ENCODE measurements around the gene WDR43.
"Not testable (repeated sequence)": the region's sequence is repeated elsewhere in the genome, so short reads cannot be mapped to it uniquely, and the experiment has no call there.

Gene WDR43

GRCh38 chr2:28975671-28976070, 81.2 kb downstream of the WDR43 start:
- Mint-ChIP-seq H3K27ac (no peak overlapping the region), H3K9me3 (no peaks in the 10 kb centered on the region), H3K4me1 (peaks cover 12% of the 10 kb centered on the region), H3K27me3 (no peaks in the 10 kb centered on the region), H3K4me3 (no peak overlapping the region)
- ATAC-seq = no peak
- no peak for DNase-seq

GRCh38 chr2:28976584-28976983, 82.1 kb downstream of the WDR43 start:
- peak overlapping the region; percentile 64 to 68 for H3K27ac Mint-ChIP-seq
- ATAC-seq = no peak

GRCh38 chr2:28977176-28977875, 82.9 kb downstream of the WDR43 start:
- Mint-ChIP-seq H3K27me3 (no peaks in the 10 kb centered on the region), H3K27ac (no peak overlapping the region), H3K4me3 (no peak overlapping the region), H3K4me1 (peaks cover 12% of the 10 kb centered on the region), H3K9me3 (no peaks in the 10 kb centered on the region)
- no peak for DNase-seq
- ATAC-seq = no peak

More at GRCh38 chr2:28976584-28976983, 82.1 kb downstream of the WDR43 start:
- H3K4me1 Mint-ChIP-seq = peaks cover 12% of the 10 kb centered on the region
- H3K27me3 Mint-ChIP-seq = no peaks in the 10 kb centered on the region
- no peak for DNase-seq
- no peaks in the 10 kb centered on the region for H3K9me3 Mint-ChIP-seq
- H3K4me3 Mint-ChIP-seq = no peak overlapping the region

GRCh38 chr2:28978001-28978400, 83.5 kb downstream of the WDR43 start:
- not testable (repeated sequence) for H3K27me3 Mint-ChIP-seq, H3K9me3 Mint-ChIP-seq, DNase-seq, H3K4me1 Mint-ChIP-seq, H3K4me3 Mint-ChIP-seq, ATAC-seq
- peak overlapping the region in 1 of 2 donors; percentile 84 for H3K27ac Mint-ChIP-seq

GRCh38 chr2:28978606-28979005, 84.1 kb downstream of the WDR43 start:
- Mint-ChIP-seq H3K27ac (no peak overlapping the region), H3K4me3 (no peak overlapping the region), H3K27me3 (no peaks in the 10 kb centered on the region), H3K4me1 (peaks cover 1% of the 10 kb centered on the region), H3K9me3 (no peaks in the 10 kb centered on the region)
- DNase-seq (no peak), ATAC-seq (no peak)

GRCh38 chr2:28979041-28979440, 84.6 kb downstream of the WDR43 start:
- ATAC-seq (no peak), DNase-seq (no peak)
- Mint-ChIP-seq H3K4me1 (no peaks in the 10 kb centered on the region), H3K9me3 (no peaks in the 10 kb centered on the region), H3K27me3 (no peaks in the 10 kb centered on the region), H3K4me3 (no peak overlapping the region), H3K27ac (no peak overlapping the region)

- Mint-ChIP-seq H3K4me3 (no peak overlapping the region), H3K9me3 (no peaks in the 10 kb centered on the region), H3K27me3 (no peaks in the 10 kb centered on the region), H3K27ac (peak overlapping the region in 1 of 2 donors; percentile 74), H3K4me1 (no peaks in the 10 kb centered on the region)
- DNase-seq = no peak
- no peak for ATAC-seq
Measured at GRCh38 chr2:28979576-28980366, 85.3 kb downstream of the WDR43 start.

- H3K4me3 Mint-ChIP-seq = no peak overlapping the region
- no peaks in the 10 kb centered on the region for H3K9me3 Mint-ChIP-seq
- H3K27ac Mint-ChIP-seq = no peak overlapping the region
- ATAC-seq = no peak
- H3K4me1 Mint-ChIP-seq = no peaks in the 10 kb centered on the region
- H3K27me3 Mint-ChIP-seq = no peaks in the 10 kb centered on the region
- DNase-seq = no peak
Measured at GRCh38 chr2:28980368-28981015, 86.0 kb downstream of the WDR43 start.

GRCh38 chr2:28981016-28981441, 86.6 kb downstream of the WDR43 start, which contains the start of gene TOGARAM2:
Gene TOGARAM2, plus strand, starts transcription at chr2:28981298. Its CDS starts 13,537 bp downstream, at chr2:28994835.
- ATAC-seq = peak; percentile 44
- H3K27ac Mint-ChIP-seq = no peak within 1 kb of the TSS

GRCh38 chr2:28981620-28982376, 87.3 kb downstream of the WDR43 start:
- peak; percentile 51 for ATAC-seq
- Mint-ChIP-seq H3K27ac (no peak overlapping the region), H3K27me3 (no peaks in the 10 kb centered on the region), H3K4me3 (no peak overlapping the region), H3K4me1 (no peaks in the 10 kb centered on the region), H3K9me3 (no peaks in the 10 kb centered on the region)
- DNase-seq = no peak

More at GRCh38 chr2:28981016-28981441, 86.6 kb downstream of the WDR43 start, which contains the start of gene TOGARAM2:
- Mint-ChIP-seq H3K9me3 (no peaks in the 10 kb centered on the region), H3K27me3 (no peaks in the 10 kb centered on the region), H3K4me3 (no peak within 1 kb of the TSS), H3K4me1 (no peaks in the 10 kb centered on the region)
- DNase-seq = no peak

GRCh38 chr2:28982381-28982950, 88.0 kb downstream of the WDR43 start:
- DNase-seq (no peak), ATAC-seq (no peak)
- Mint-ChIP-seq H3K4me3 (no peak overlapping the region), H3K27me3 (no peaks in the 10 kb centered on the region), H3K27ac (no peak overlapping the region), H3K9me3 (no peaks in the 10 kb centered on the region), H3K4me1 (no peaks in the 10 kb centered on the region)

GRCh38 chr2:28986429-28986828, 92.0 kb downstream of the WDR43 start:
- no peak overlapping the region for H3K27ac Mint-ChIP-seq
- no peaks in the 10 kb centered on the region for H3K4me1 Mint-ChIP-seq
- H3K9me3 Mint-ChIP-seq = no peaks in the 10 kb centered on the region
- no peak for ATAC-seq
- no peak overlapping the region for H3K4me3 Mint-ChIP-seq
- DNase-seq = no peak
- H3K27me3 Mint-ChIP-seq = no peaks in the 10 kb centered on the region

GRCh38 chr2:28989973-28990372, 95.5 kb downstream of the WDR43 start:
- Mint-ChIP-seq H3K4me3 (no peak overlapping the region), H3K9me3 (no peaks in the 10 kb centered on the region), H3K27ac (no peak overlapping the region), H3K27me3 (no peaks in the 10 kb centered on the region), H3K4me1 (no peaks in the 10 kb centered on the region)
- ATAC-seq (no peak), DNase-seq (no peak)

GRCh38 chr2:28990445-28990844, 96.0 kb downstream of the WDR43 start:
- DNase-seq = no peak
- no peaks in the 10 kb centered on the region for H3K27me3 Mint-ChIP-seq
- no peaks in the 10 kb centered on the region for H3K4me1 Mint-ChIP-seq
- H3K27ac Mint-ChIP-seq = no peak overlapping the region
- no peak overlapping the region for H3K4me3 Mint-ChIP-seq
- no peak for ATAC-seq
- H3K9me3 Mint-ChIP-seq = no peaks in the 10 kb centered on the region

- ATAC-seq (no peak), DNase-seq (no peak)
- Mint-ChIP-seq H3K4me1 (no peaks in the 10 kb centered on the region), H3K27ac (peak overlapping the region in 1 of 2 donors; percentile 23), H3K9me3 (no peaks in the 10 kb centered on the region), H3K27me3 (no peaks in the 10 kb centered on the region), H3K4me3 (no peak overlapping the region)
Measured at GRCh38 chr2:28991021-28991420, 96.6 kb downstream of the WDR43 start.
